ENCODE results near the gene SMAD7.

Gene SMAD7

DNA sequence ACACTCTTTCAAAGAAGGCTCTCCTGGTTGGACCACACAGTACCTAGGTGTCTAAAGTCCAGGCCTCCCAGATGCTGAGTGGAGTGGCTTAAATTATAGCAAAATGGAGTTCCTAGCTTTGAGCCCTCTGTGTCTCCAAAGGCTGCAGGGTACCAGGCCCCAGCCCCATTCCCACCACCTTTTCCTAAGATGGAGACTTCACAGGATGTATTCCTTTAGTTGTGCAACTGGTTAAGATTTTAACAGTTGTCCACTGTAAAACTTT lies 4.9 kb downstream of the SMAD7 start:
- in situ Hi-C loops (cut with HindIII; ENCODE audit: low sequenced_read_pairs), result no loop called here
- H3K4me3 ChIP-seq (ENCODE audit: low read depth, low read length), result peak overlapping the region; percentile 17
- DNase-seq (ENCODE audit: low read depth), result no peak
- TF ChIP-seq, protein P1, sequence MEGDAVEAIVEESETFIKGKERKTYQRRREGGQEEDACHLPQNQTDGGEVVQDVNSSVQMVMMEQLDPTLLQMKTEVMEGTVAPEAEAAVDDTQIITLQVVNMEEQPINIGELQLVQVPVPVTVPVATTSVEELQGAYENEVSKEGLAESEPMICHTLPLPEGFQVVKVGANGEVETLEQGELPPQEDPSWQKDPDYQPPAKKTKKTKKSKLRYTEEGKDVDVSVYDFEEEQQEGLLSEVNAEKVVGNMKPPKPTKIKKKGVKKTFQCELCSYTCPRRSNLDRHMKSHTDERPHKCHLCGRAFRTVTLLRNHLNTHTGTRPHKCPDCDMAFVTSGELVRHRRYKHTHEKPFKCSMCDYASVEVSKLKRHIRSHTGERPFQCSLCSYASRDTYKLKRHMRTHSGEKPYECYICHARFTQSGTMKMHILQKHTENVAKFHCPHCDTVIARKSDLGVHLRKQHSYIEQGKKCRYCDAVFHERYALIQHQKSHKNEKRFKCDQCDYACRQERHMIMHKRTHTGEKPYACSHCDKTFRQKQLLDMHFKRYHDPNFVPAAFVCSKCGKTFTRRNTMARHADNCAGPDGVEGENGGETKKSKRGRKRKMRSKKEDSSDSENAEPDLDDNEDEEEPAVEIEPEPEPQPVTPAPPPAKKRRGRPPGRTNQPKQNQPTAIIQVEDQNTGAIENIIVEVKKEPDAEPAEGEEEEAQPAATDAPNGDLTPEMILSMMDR (IDR thresholded peaks at IDR 0.05; ENCODE audit: low read depth, low read length, missing control alignments), result no peak

GRCh38 chr18:48944634-48945033 lies 6.1 kb downstream of the SMAD7 start:
- in situ Hi-C loops (cut with HindIII; ENCODE audit: low sequenced_read_pairs), result loop anchor here (5.0 kb wide), 1 partner anchor 68 kb away; no protein-coding TSS in a partner anchor
- TF ChIP-seq, protein P1 (IDR thresholded peaks at IDR 0.05; ENCODE audit: low read depth, low read length, missing control alignments), result no peak
- no peak for DNase-seq (ENCODE audit: low read depth)
- no peak overlapping the region for H3K4me3 ChIP-seq (ENCODE audit: low read depth, low read length)

DNA sequence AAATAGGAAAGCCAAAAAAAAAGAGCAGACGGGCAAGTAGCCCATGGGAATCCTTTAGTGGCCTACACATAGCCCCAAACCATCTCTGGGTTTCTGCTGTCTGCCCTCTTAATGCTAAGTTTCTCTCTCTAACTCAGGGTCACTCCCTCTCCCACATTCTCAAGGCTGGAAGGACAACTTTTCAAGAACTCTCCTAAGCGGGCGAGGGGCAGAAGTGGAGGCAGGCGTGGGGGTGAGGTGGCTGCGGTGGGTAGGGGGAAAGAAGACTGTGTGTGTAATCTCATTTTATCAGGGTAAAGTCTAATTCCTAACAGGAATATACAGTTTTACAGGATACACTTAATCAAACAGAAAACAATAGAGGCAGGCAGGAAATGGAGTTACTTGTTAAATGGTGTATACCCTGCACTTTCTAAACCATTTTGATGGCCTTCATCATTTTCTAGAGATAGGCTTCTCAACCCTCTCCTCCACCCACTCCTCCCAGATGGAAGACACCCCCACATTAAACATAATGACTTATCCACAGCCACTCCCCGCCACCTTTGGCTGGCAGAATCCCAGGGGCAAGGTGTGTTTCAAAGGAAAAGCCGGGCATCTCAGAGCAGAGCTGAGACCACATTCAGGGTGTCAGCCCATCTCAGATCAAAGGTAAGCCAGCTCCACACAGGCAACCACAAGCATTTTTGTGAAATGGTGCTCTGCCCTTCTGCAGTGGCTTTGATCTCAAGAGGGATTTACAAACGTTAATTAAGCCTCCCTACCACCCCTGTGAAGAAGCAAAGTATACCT lies 6.8 kb downstream of the SMAD7 start:
- H3K4me3 ChIP-seq (ENCODE audit: low read depth, low read length), result peak overlapping the region; percentile 0
- in situ Hi-C loops (cut with HindIII; ENCODE audit: low sequenced_read_pairs), result loop anchor here (5.0 kb wide), 1 partner anchor 68 kb away; no protein-coding TSS in a partner anchor
- no peak for DNase-seq (ENCODE audit: low read depth)
- TF ChIP-seq, protein P1 (IDR thresholded peaks at IDR 0.05; ENCODE audit: low read depth, low read length, missing control alignments), result no peak

GRCh38 chr18:48943333-48943732 lies 7.4 kb downstream of the SMAD7 start:
- in situ Hi-C loops (cut with HindIII; ENCODE audit: low sequenced_read_pairs), result loop anchor here (5.0 kb wide), 1 partner anchor 69 kb away; no protein-coding TSS in a partner anchor
- TF ChIP-seq, protein P1 (IDR thresholded peaks at IDR 0.05; ENCODE audit: low read depth, low read length, missing control alignments), result no peak
- peak overlapping the region; percentile 0 for H3K4me3 ChIP-seq (ENCODE audit: low read depth, low read length)
- DNase-seq (ENCODE audit: low read depth), result no peak

DNA sequence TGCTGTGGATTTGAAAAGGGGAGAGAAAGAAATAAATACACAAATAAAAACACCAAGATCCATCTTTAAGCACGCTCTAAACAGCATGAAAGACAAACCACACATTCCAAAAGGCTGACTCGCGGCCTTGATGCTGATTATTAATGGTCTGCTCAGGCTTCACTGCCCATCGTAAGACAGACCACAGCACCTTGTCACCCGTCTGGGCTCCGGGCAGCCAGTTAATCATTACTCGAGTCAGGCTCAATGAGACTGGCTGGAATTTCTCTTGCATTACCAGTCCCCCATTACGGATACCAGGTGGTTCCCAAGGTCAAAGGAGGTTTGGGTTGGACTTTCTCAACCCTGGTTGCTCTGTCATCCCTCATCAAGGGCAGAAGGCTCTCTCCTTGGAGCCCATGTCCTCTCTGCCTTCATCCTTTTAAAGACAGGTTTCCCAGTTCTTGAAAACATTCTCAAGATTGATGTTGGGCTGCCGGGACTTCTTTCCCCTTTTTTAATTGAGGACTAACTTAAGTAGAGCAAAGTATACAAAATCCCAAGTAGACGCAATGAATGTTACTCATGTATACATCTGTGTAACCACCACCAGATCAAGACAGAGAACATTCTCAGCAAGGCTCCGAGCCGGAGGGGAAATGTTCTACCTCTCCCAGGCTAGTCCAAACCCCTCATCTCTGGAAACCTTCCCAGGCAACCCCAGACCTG lies 8.1 kb downstream of the SMAD7 start:
- peak overlapping the region; percentile 0 for H3K4me3 ChIP-seq (ENCODE audit: low read depth, low read length)
- in situ Hi-C loops (cut with HindIII; ENCODE audit: low sequenced_read_pairs), result loop anchor here (5.0 kb wide), 1 partner anchor 70 kb away; no protein-coding TSS in a partner anchor
- peak; percentile 91 for DNase-seq (ENCODE audit: low read depth)
- TF ChIP-seq, protein P1 (IDR thresholded peaks at IDR 0.05; ENCODE audit: low read depth, low read length, missing control alignments), result no peak

DNA sequence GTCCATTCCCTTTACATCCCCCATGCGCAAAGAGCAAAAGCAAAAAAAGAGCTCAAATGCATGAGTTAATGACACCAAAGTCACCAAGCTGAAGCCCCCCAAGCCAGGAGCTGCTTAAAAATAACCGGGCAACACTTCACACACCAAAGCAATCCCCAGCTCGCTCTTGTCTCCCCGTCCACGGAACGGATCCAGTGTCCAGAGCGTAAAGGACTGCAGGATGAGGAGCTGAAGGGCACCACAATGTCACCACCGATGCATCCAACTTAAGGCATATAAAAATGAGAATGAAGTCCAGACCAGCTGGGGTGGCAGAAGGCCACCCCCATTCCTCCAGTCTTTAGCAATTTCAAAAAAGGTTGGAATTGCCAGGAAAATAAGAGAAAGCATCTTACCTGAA lies 8.7 kb downstream of the SMAD7 start:
- TF ChIP-seq, protein P1 (IDR thresholded peaks at IDR 0.05; ENCODE audit: low read depth, low read length, missing control alignments), result no peak
- no peak for DNase-seq (ENCODE audit: low read depth)
- no peak overlapping the region for H3K4me3 ChIP-seq (ENCODE audit: low read depth, low read length)
- in situ Hi-C loops (cut with HindIII; ENCODE audit: low sequenced_read_pairs), result loop anchor here (5.0 kb wide), 1 partner anchor 70 kb away; no protein-coding TSS in a partner anchor

Measured in astrocyte of the cerebellum (primary cell).